ENCODE measurements around the gene DALRD3. TPM values are rescaled to one million over a fixed set of nuclear protein-coding genes. Genes with fewer than 3 reads are reported as not detected.
A peak's percentile ranks its signal among the peaks of the same experiment; 100 is the strongest.
"Not testable (repeated sequence)": the region's sequence is repeated elsewhere in the genome, so short reads cannot be mapped to it uniquely, and the experiment has no call there.

DALRD3 gene
- total RNA-seq, 4 donors from 2014 or later, result 35.7 to 48.6 (median 43.8) TPM

DNA sequence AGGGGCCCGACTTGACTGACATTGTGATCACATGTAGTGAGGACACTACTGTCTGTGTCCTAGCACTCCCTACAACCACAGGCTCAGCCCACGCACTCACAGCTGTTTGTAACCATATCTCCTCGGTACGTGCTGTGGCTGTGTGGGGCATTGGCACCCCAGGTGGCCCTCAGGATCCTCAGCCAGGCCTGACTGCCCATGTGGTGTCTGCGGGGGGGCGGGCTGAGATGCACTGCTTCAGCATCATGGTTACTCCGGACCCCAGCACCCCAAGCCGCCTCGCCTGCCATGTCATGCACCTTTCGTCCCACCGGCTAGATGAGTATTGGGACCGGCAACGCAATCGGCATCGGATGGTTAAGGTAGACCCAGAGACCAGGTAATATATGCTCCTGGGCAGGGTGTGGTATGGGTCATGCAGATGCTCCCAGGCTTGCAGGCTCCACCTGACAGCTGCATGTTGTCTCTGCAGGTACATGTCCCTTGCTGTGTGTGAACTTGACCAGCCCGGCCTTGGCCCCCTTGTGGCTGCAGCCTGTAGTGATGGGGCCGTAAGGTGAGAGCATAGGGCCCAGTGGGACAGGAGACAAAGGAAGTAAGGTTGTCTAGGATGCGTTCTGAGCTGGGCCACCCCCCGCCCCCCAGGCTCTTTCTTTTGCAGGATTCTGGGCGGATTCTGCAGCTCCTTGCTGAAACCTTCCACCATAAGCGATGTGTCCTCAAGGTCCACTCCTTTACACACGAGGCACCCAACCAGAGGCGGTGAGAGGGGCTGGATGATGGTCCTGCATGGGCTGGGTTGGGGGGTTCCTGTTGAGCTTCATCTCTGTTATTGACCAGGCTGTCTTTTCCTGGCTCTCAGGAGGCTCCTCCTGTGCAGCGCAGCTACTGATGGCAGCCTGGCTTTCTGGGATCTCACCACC is 4.4 kb downstream of the DALRD3 start:
- Histone ChIP-seq H3K27me3 (no peaks in the 10 kb centered on the region), H3K36me3 (peaks cover 0 to 60% (median 7%) of the 10 kb centered on the region in 3 donors), H3K4me3 (no peak overlapping the region), H3K9me3 (no peaks in the 10 kb centered on the region), H3K4me1 (peaks cover 0 to 30% (median 10%) of the 10 kb centered on the region in 4 donors), H3K27ac (no peak overlapping the region)
- no peak for DNase-seq (ENCODE audit: low spot score in 2 of 2)
- peak in 3 of 5 experiments; percentile 19 to 31 (median 29) for TF ChIP-seq CTCF (IDR thresholded peaks at IDR 0.05)
- no peak for TF ChIP-seq POLR2A (IDR thresholded peaks at IDR 0.05)
- no peak for TF ChIP-seq EP300 (IDR thresholded peaks at IDR 0.05)
- 79 to 80% methylated on average over 14 to 15 of the region's 24 CpGs for WGBS, 2 donors

GRCh38 chr3:49013113-49013737 is 5.2 kb downstream of the DALRD3 start:
- TF ChIP-seq CTCF (IDR thresholded peaks at IDR 0.05) (no peak), POLR2A (IDR thresholded peaks at IDR 0.05) (no peak)
- Histone ChIP-seq H3K36me3 (peaks cover 0 to 60% (median 7%) of the 10 kb centered on the region in 3 donors), H3K27ac (no peak overlapping the region)

DNA sequence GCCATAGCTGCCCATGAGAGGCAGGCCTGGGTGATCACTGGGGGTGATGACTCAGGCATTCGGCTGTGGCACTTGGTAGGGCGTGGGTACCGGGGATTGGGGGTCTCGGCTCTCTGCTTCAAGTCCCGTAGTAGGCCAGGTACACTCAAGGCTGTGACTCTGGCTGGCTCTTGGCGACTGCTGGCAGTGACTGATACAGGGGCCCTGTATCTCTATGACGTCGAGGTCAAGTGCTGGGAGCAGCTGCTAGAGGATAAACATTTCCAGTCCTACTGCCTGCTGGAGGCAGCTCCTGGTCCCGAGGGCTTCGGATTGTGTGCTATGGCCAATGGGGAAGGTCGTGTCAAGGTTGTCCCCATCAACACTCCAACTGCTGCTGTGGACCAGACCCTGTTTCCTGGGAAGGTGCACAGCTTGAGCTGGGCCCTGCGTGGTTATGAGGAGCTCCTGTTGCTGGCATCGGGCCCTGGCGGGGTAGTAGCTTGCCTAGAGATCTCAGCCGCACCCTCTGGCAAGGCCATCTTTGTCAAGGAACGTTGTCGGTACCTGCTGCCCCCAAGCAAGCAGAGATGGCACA is 5.9 kb downstream of the DALRD3 start:
- Histone ChIP-seq H3K27ac (no peak overlapping the region), H3K9me3 (no peaks in the 10 kb centered on the region), H3K27me3 (no peaks in the 10 kb centered on the region), H3K4me1 (peaks cover 0 to 34% (median 10%) of the 10 kb centered on the region in 4 donors), H3K36me3 (peaks cover 0 to 60% (median 7%) of the 10 kb centered on the region in 3 donors), H3K4me3 (no peak overlapping the region)
- WGBS, 2 donors, result 77 to 84% methylated on average over 12 to 14 of the region's 17 CpGs
- DNase-seq (ENCODE audit: low spot score in 2 of 2), result no peak
- TF ChIP-seq POLR2A (IDR thresholded peaks at IDR 0.05), result no peak
- TF ChIP-seq CTCF (IDR thresholded peaks at IDR 0.05), result no peak
- no peak for TF ChIP-seq EP300 (IDR thresholded peaks at IDR 0.05)

More at GRCh38 chr3:49013113-49013737, 5.2 kb downstream of the DALRD3 start:
- WGBS, 2 donors, result 74 to 76% methylated on average over 14 to 17 of the region's 19 CpGs
- DNase-seq (ENCODE audit: low spot score in 2 of 2), result no peak
- Histone ChIP-seq H3K4me3 (no peak overlapping the region), H3K4me1 (peaks cover 0 to 34% (median 10%) of the 10 kb centered on the region in 4 donors), H3K27me3 (no peaks in the 10 kb centered on the region), H3K9me3 (no peaks in the 10 kb centered on the region)

GRCh38 chr3:49009396-49009795 is 9.0 kb downstream of the DALRD3 start:
- Histone ChIP-seq H3K4me1 (peaks cover 0 to 39% (median 11%) of the 10 kb centered on the region in 4 donors), H3K36me3 (peaks cover 0 to 37% (median 0%) of the 10 kb centered on the region in 3 donors), H3K9me3 (no peaks in the 10 kb centered on the region), H3K27me3 (no peaks in the 10 kb centered on the region), H3K4me3 (no peak overlapping the region), H3K27ac (no peak overlapping the region)
- DNase-seq (ENCODE audit: low spot score in 2 of 2), result no peak
- TF ChIP-seq EP300 (IDR thresholded peaks at IDR 0.05) (no peak), CTCF (IDR thresholded peaks at IDR 0.05) (no peak), POLR2A (IDR thresholded peaks at IDR 0.05) (no peak)
- WGBS, 2 donors, result 75 to 79% methylated on average over 3 of the region's 3 CpGs

DNA sequence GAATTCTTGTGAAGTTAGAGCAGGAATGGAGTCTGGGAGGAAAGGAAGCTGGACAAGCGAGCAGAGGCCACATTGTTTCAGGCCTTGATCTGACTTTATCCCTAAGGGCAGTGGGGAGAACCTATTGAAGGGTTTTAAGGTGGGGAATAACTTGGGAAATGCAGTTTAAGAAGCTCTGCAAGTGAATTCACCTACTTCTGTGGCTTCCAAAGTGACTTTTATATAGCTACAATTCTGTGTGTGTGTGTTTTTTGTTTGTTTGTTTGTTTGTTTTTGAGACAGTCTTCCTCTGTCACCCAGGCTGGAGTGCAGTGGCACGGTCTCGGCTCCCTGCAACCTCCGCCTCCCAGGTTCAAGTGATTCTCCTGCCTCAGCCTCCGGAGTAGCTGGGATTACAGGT is 9.8 kb downstream of the DALRD3 start:
- H3K4me3 ChIP-seq, result peak overlapping the region in 1 of 4 donors; percentile 80
- DNase-seq (ENCODE audit: low spot score in 2 of 2); H3K27me3 ChIP-seq; H3K9me3 ChIP-seq: not testable (repeated sequence)
- peaks cover 0 to 35% (median 0%) of the 10 kb centered on the region in 3 donors for H3K36me3 ChIP-seq
- peaks cover 0 to 39% (median 11%) of the 10 kb centered on the region in 4 donors for H3K4me1 ChIP-seq
- peak overlapping the region in 3 of 4 donors; percentile 97 to 98 (median 98) for H3K27ac ChIP-seq
- 79 to 88% methylated on average over 5 of the region's 5 CpGs for WGBS, 2 donors
